Chondrocyte (in vitro differentiated cells): ENCODE measurements around the gene ADSS1. TPM values are rescaled to one million over a fixed set of nuclear protein-coding genes. Genes with fewer than 3 reads are reported as not detected.

ENCODE experiments used
- DNase-seq: peaks from one replicate; pipeline ENCODE4 v3.0.0; 2021; ENCODE audit warnings: mixed read lengths, low spot score
- H3K27ac Mint-ChIP-seq: one replicate; pipeline ENCODE4 v1.8.0; 2021; ENCODE audit warnings: mild to moderate bottlenecking, moderate library complexity, mixed read lengths; ENCODE audit not compliant: unreplicated experiment
- H3K27me3 Mint-ChIP-seq: 2 replicates; pipeline ENCODE4 v1.8.0; 2021; ENCODE audit warnings: low read depth, mixed read lengths
- H3K36me3 Mint-ChIP-seq: 2 replicates; pipeline ENCODE4 v1.8.0; 2021; ENCODE audit warnings: low read depth, mixed read lengths
- H3K4me1 Mint-ChIP-seq: 2 replicates; pipeline ENCODE4 v1.8.0; 2021; ENCODE audit warnings: low read depth, mild to moderate bottlenecking, mixed read lengths
- H3K4me3 Mint-ChIP-seq: one replicate; pipeline ENCODE4 v1.8.0; 2021; ENCODE audit warnings: mild to moderate bottlenecking, moderate library complexity, mixed read lengths; ENCODE audit not compliant: unreplicated experiment
- H3K9me3 Mint-ChIP-seq: 2 replicates; pipeline ENCODE4 v1.8.0; 2021; ENCODE audit warnings: low read depth, mixed read lengths
- total RNA-seq: library from RNA; stranded (reverse); gene quantifications from 3 replicates; pipeline ENCODE4 v1.2.1, GENCODE V29; 2021
- TF ChIP-seq, protein P1 (sequence below): fragments of 200-600 bp; sonication (generic); IDR thresholded peaks from 2 replicates; pipeline ENCODE4 v1.5.0; 2021; ENCODE audit warnings: antibody characterized with exemption, mild to moderate bottlenecking, moderate library complexity

ADSS1 gene
- total RNA-seq, 1 donor from 2014 or later = 7.1 TPM

DNA sequence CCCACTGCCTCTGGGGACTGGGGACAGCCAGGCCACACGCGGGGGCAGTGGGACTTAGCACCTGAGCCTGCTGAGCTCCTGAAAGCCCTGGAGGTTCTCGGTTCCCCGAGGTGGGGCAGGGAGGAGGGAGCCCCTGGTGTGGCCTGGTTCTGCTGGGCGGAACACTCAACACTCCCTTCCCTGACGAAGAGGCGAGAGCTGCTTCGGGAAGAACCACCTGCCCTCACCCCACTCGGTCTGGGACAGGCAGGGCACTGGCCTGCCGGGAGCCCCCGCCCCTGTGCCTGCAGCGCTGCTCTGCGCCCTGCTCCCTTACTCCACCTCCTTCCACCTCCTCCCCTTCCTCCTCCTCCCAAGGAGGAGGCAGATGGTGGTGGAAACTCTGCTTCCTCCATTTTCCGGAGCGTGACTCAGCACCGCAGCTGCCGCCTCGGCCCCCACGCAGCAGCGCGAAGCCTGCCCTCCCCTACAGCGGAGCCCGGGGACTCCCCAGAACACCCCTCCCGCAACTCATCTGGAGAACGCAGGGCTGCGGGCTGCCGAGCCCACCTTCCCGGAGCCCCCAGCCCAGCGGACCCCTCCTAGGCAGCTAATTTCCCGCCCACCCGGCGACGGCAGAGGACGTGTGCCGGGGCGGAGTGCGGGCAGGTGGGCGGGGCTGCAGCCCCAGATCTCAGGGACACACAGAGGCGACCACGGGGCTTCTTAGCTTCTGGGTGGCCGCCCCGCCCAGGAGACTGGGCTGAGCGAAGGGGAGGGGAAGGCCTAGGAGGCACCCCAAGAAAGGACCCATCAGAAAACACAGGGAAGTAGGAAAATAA is 46.3 kb upstream of the ADSS1 start:
- TF ChIP-seq, protein P1, sequence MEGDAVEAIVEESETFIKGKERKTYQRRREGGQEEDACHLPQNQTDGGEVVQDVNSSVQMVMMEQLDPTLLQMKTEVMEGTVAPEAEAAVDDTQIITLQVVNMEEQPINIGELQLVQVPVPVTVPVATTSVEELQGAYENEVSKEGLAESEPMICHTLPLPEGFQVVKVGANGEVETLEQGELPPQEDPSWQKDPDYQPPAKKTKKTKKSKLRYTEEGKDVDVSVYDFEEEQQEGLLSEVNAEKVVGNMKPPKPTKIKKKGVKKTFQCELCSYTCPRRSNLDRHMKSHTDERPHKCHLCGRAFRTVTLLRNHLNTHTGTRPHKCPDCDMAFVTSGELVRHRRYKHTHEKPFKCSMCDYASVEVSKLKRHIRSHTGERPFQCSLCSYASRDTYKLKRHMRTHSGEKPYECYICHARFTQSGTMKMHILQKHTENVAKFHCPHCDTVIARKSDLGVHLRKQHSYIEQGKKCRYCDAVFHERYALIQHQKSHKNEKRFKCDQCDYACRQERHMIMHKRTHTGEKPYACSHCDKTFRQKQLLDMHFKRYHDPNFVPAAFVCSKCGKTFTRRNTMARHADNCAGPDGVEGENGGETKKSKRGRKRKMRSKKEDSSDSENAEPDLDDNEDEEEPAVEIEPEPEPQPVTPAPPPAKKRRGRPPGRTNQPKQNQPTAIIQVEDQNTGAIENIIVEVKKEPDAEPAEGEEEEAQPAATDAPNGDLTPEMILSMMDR = no peak
- Mint-ChIP-seq H3K27ac (peak overlapping the region; percentile 87), H3K36me3 (no peaks in the 10 kb centered on the region), H3K9me3 (no peaks in the 10 kb centered on the region), H3K4me3 (peak overlapping the region; percentile 68), H3K27me3 (no peaks in the 10 kb centered on the region), H3K4me1 (peaks cover 43% of the 10 kb centered on the region)
- no peak for DNase-seq

DNA sequence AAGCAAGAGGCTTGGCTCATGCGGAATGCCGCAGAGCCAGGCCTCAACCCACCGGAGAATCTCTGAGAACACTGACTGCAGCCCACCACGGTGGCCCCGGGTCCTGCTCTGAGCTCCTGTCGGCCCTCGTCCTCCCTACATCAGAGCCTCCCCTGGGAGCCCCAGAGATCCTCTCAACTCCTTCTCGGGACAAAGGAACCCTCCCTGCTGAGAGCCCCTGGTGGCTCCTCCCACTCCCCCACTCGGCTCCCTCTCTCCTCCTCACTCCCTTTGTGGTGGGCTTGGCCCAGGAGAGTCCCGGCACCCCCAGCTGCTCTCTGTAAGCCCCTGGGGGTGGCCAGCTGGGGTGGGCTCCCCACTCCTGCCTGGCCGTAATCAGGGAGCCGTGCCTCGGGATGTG is 45.7 kb upstream of the ADSS1 start:
- Mint-ChIP-seq H3K36me3 (no peaks in the 10 kb centered on the region), H3K4me3 (peak overlapping the region; percentile 68), H3K27ac (peak overlapping the region; percentile 87), H3K4me1 (peaks cover 48% of the 10 kb centered on the region), H3K9me3 (no peaks in the 10 kb centered on the region), H3K27me3 (no peaks in the 10 kb centered on the region)
- TF ChIP-seq, protein P1 = no peak
- DNase-seq = no peak

DNA sequence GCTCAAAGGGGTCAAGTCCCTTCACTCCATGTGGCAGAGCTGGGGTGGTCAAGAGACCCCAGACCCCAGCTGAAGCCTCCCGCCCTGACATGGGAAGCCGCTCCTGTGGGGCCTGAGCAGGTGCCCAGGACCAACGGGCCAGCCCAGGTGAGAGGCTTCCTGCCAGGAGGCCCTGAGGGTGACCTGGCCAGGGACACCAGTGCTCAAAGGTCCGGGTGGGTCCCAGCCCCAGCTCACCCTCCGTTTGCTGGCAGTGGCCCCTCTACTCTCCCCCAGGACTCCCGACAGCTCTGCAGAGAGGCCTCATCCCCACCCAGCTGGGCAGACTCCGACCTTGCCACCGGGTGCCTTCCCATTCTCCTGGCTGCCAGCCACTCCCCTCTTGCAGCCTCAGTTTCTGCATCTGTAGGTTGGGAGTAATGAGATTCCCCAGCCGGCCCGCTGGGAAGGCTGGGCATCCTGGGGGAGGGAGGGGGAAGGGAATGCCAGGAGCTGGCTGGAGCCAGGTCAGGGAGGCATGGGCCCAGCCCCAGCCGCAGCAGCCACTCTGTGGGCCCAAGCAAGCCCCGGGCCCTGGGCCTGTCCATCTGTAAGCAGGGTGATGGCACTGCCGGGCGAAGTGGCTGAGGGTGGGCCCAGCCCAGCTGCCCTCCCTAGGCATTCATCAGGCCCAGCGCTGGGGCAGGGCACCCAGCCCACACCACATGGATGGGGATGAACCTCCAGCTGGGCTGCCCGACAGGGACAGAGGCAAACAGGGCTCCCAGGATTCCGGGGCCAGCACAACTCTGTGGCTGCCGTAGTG is 44.9 kb upstream of the ADSS1 start:
- Mint-ChIP-seq H3K4me1 (peaks cover 52% of the 10 kb centered on the region), H3K9me3 (no peaks in the 10 kb centered on the region), H3K27ac (peak overlapping the region; percentile 87), H3K4me3 (peak overlapping the region; percentile 68), H3K36me3 (no peaks in the 10 kb centered on the region), H3K27me3 (no peaks in the 10 kb centered on the region)
- TF ChIP-seq, protein P1 = no peak
- no peak for DNase-seq

DNA sequence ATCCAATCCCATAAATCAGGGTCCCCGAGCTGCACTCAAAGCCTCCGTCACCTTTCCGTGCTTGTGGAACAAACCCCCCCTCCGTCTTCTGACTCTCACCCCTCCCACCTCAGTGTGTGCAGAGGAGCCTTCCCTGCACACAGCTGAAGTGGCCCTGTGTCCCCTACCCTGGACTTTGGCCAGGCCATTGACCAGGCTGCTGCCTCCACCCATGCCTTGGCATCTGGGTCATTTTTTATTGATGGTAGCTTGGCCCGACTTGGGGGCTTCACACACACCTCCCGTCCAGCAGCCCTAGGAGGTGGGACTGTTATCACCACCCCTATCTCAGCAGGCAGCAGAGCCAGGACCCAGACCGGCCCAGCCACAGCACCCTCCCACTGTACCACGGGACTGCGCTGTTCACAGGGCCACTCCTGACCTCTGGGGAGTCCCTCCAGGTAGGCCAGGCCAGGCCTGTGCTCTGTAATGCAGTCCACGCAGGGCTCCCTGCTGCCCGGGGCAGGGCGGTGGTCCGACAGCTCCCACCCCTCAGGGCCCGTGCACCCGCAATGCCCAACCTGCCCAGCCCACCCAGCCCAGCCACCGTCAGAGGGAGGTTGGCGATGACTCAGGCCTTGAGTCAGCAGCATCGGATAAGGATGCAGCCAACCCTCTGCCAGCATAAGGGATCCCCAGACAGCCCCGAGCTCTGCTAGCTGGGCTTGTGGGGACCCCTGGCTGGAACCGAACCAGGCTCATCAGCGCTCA is 43.8 kb upstream of the ADSS1 start:
- Mint-ChIP-seq H3K4me1 (peaks cover 56% of the 10 kb centered on the region), H3K9me3 (no peaks in the 10 kb centered on the region), H3K27me3 (no peaks in the 10 kb centered on the region), H3K27ac (peak overlapping the region; percentile 99), H3K4me3 (peak overlapping the region; percentile 71), H3K36me3 (no peaks in the 10 kb centered on the region)
- TF ChIP-seq, protein P1 = no peak
- DNase-seq = no peak
